Right atrium auricular region (tissue), 2 donors: ENCODE measurements around the gene CLASP2. TPM values are rescaled to one million over a fixed set of nuclear protein-coding genes. Genes with fewer than 3 reads are reported as not detected.
"Not testable (repeated sequence)": the region's sequence is repeated elsewhere in the genome, so short reads cannot be mapped to it uniquely, and the experiment has no call there.

Source experiments
- DNase-seq: peaks from one replicate; pipeline ENCODE4 v3.0.0-alpha.2; 2019; ENCODE audit warnings: low spot score
- H3K27ac ChIP-seq, 2 donors: fragments of 200-600 bp; sonication (generic); 1 replicate in 1 of 2; 2 replicates in 1 of 2; pipeline ENCODE4 v1.5.1; 2016 to 2019
- H3K27me3 ChIP-seq, 2 donors: fragments of 200-600 bp; sonication (generic); one replicate each; pipeline versions ENCODE4 v1.5.1 to v1.6.0; 2017 to 2019
- H3K36me3 ChIP-seq: fragments of 200-600 bp; sonication (generic); one replicate; pipeline ENCODE4 v1.5.1; 2016
- H3K4me1 ChIP-seq, 2 donors: fragments of 200-600 bp; sonication (generic); one replicate each; pipeline versions ENCODE4 v1.5.1 to v1.6.0; 2017 to 2019
- H3K4me3 ChIP-seq, 2 donors: fragments of 200-600 bp; sonication (generic); 1 replicate in 1 of 2; 2 replicates in 1 of 2; pipeline ENCODE4 v1.5.1; 2017 to 2019; ENCODE audit warnings: mild to moderate bottlenecking in 1 of 2, moderate library complexity in 1 of 2
- H3K9me3 ChIP-seq, 2 donors: fragments of 200-600 bp; sonication (generic); one replicate each; pipeline ENCODE4 v1.5.1; 2019
- CTCF ChIP-seq, 2 donors: fragments of 200-600 bp; sonication (generic); IDR thresholded peaks; one replicate each; pipeline ENCODE4 v1.5.1; 2019; ENCODE audit warnings: antibody characterized with exemption in 2 of 2
- total RNA-seq, 2 donors: library from RNA; depleted of rRNA; stranded (reverse); fragments of >200 nt; gene quantifications; one replicate each; pipeline ENCODE4 v1.1.0, GENCODE V29; 2016

Gene CLASP2
- total RNA-seq, 2 donors from 2014 or later = 32.3 to 71.8 TPM

GRCh38 chr3:33473813-33474212, 244.2 kb downstream of the CLASP2 start:
- H3K36me3 ChIP-seq = no peaks in the 10 kb centered on the region
- H3K27ac ChIP-seq = no peak overlapping the region
- no peaks in the 10 kb centered on the region for H3K9me3 ChIP-seq
- H3K4me3 ChIP-seq = no peak overlapping the region
- DNase-seq = no peak
- H3K4me1 ChIP-seq = no peaks in the 10 kb centered on the region
- no peak for TF ChIP-seq CTCF (IDR thresholded peaks at IDR 0.05)
- H3K27me3 ChIP-seq = no peaks in the 10 kb centered on the region

- Histone ChIP-seq H3K4me1 (no peaks in the 10 kb centered on the region), H3K9me3 (no peaks in the 10 kb centered on the region), H3K4me3 (no peak overlapping the region), H3K27ac (no peak overlapping the region), H3K36me3 (no peaks in the 10 kb centered on the region), H3K27me3 (no peaks in the 10 kb centered on the region)
- TF ChIP-seq CTCF (IDR thresholded peaks at IDR 0.05) = no peak
- DNase-seq = no peak
Measured at GRCh38 chr3:33467786-33468185, 250.3 kb downstream of the CLASP2 start.

GRCh38 chr3:33461097-33461496, 257.0 kb downstream of the CLASP2 start:
- H3K4me3 ChIP-seq = no peak overlapping the region
- H3K27me3 ChIP-seq = no peaks in the 10 kb centered on the region
- DNase-seq = no peak
- peaks cover 0 to 23% of the 10 kb centered on the region in 2 donors for H3K9me3 ChIP-seq
- TF ChIP-seq CTCF (IDR thresholded peaks at IDR 0.05) = no peak
- H3K4me1 ChIP-seq = no peaks in the 10 kb centered on the region
- H3K36me3 ChIP-seq = no peaks in the 10 kb centered on the region
- H3K27ac ChIP-seq = no peak overlapping the region

- not testable (repeated sequence) for H3K27me3 ChIP-seq, H3K36me3 ChIP-seq, H3K4me3 ChIP-seq, DNase-seq, H3K4me1 ChIP-seq, H3K27ac ChIP-seq
- H3K9me3 ChIP-seq = peaks cover 0 to 23% of the 10 kb centered on the region in 2 donors
Measured at GRCh38 chr3:33459577-33459976, 258.5 kb downstream of the CLASP2 start.

- Histone ChIP-seq H3K4me3 (no peak overlapping the region), H3K36me3 (no peaks in the 10 kb centered on the region), H3K27me3 (no peaks in the 10 kb centered on the region), H3K4me1 (no peaks in the 10 kb centered on the region), H3K9me3 (peaks cover 0 to 23% of the 10 kb centered on the region in 2 donors), H3K27ac (no peak overlapping the region)
- no peak for TF ChIP-seq CTCF (IDR thresholded peaks at IDR 0.05)
- no peak for DNase-seq
Measured at GRCh38 chr3:33458446-33458845, 259.6 kb downstream of the CLASP2 start.

- H3K27ac ChIP-seq = no peak overlapping the region
- no peaks in the 10 kb centered on the region for H3K4me1 ChIP-seq
- TF ChIP-seq CTCF (IDR thresholded peaks at IDR 0.05) = no peak
- H3K27me3 ChIP-seq = no peaks in the 10 kb centered on the region
- no peak for DNase-seq
- H3K4me3 ChIP-seq = no peak overlapping the region
- peaks cover 0 to 23% of the 10 kb centered on the region in 2 donors for H3K9me3 ChIP-seq
- no peaks in the 10 kb centered on the region for H3K36me3 ChIP-seq
Measured at GRCh38 chr3:33456756-33457155, 261.3 kb downstream of the CLASP2 start.
